Measurements from ENCODE around the gene RTTN.
"Not testable (repeated sequence)": the region's sequence is repeated elsewhere in the genome, so short reads cannot be mapped to it uniquely, and the experiment has no call there.

RTTN gene

GRCh38 chr18:70205421-70206397 is at the start of gene RTTN:
RTTN (minus strand) TSS chr18:70205687; CDS start chr18:70205658, 29 bp downstream.
- TF ChIP-seq, protein P1, sequence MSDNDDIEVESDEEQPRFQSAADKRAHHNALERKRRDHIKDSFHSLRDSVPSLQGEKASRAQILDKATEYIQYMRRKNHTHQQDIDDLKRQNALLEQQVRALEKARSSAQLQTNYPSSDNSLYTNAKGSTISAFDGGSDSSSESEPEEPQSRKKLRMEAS (IDR thresholded peaks at IDR 0.05; ENCODE audit: low read depth, low read length) = peak; percentile 43; the same call in 1 of the 2 replicates
- TF ChIP-seq, protein P2, sequence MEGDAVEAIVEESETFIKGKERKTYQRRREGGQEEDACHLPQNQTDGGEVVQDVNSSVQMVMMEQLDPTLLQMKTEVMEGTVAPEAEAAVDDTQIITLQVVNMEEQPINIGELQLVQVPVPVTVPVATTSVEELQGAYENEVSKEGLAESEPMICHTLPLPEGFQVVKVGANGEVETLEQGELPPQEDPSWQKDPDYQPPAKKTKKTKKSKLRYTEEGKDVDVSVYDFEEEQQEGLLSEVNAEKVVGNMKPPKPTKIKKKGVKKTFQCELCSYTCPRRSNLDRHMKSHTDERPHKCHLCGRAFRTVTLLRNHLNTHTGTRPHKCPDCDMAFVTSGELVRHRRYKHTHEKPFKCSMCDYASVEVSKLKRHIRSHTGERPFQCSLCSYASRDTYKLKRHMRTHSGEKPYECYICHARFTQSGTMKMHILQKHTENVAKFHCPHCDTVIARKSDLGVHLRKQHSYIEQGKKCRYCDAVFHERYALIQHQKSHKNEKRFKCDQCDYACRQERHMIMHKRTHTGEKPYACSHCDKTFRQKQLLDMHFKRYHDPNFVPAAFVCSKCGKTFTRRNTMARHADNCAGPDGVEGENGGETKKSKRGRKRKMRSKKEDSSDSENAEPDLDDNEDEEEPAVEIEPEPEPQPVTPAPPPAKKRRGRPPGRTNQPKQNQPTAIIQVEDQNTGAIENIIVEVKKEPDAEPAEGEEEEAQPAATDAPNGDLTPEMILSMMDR (IDR thresholded peaks at IDR 0.05; ENCODE audit: low read depth, low read length) = no peak
- TF ChIP-seq POLR2A (IDR thresholded peaks at IDR 0.05; ENCODE audit: extremely low read depth, insufficient read length) = peak; percentile 23
- TF ChIP-seq MYC (IDR thresholded peaks at IDR 0.05; ENCODE audit: low read depth, low read length) = peak; percentile 7; the same call in 1 of the 2 replicates
- peak within 1 kb of the TSS; percentile 97 for H3K4me3 ChIP-seq (ENCODE audit: low read depth, low read length)
- peak; percentile 96 for DNase-seq (ENCODE audit: low read depth)

GRCh38 chr18:70250781-70251180 is 45.3 kb upstream of the RTTN start:
- DNase-seq (ENCODE audit: low read depth) = no peak
- no peak overlapping the region for H3K4me3 ChIP-seq (ENCODE audit: low read depth, low read length)
- no peak for TF ChIP-seq MYC (IDR thresholded peaks at IDR 0.05; ENCODE audit: low read depth, low read length)
- TF ChIP-seq, protein P2 (IDR thresholded peaks at IDR 0.05; ENCODE audit: low read depth, low read length) = no peak
- no peak for TF ChIP-seq POLR2A (IDR thresholded peaks at IDR 0.05; ENCODE audit: extremely low read depth, insufficient read length)
- TF ChIP-seq, protein P1 (IDR thresholded peaks at IDR 0.05; ENCODE audit: low read depth, low read length) = no peak

- H3K4me3 ChIP-seq (ENCODE audit: low read depth, low read length); DNase-seq (ENCODE audit: low read depth): not testable (repeated sequence)
Measured at GRCh38 chr18:70249861-70250260, 44.4 kb upstream of the RTTN start.

DNA sequence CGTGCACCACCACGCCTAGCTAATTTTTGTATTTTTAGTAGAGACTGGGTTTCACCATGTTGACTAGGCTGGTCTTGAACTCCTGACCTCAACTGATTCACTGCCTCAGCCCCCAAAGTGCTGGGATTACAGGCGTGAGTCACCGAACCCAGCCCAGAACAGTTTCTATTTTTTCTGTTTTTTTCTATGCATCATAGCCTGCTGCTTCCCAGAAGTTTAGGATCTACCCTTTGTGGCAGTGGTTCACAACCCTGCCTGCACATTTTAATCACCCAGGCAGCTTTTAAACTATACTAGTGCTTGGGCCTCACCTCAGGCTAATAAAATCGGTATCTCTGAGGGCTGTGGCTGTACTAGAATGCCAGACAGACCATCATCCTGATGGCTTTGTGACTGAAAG is 43.6 kb upstream of the RTTN start:
- no peak for DNase-seq (ENCODE audit: low read depth)
- H3K4me3 ChIP-seq (ENCODE audit: low read depth, low read length) = no peak overlapping the region
- TF ChIP-seq, protein P2 (IDR thresholded peaks at IDR 0.05; ENCODE audit: low read depth, low read length) = no peak
- TF ChIP-seq POLR2A (IDR thresholded peaks at IDR 0.05; ENCODE audit: extremely low read depth, insufficient read length) (no peak), MYC (IDR thresholded peaks at IDR 0.05; ENCODE audit: low read depth, low read length) (no peak)
- TF ChIP-seq, protein P1 (IDR thresholded peaks at IDR 0.05; ENCODE audit: low read depth, low read length) = no peak

GRCh38 chr18:70246061-70246466 is 40.6 kb upstream of the RTTN start:
- TF ChIP-seq POLR2A (IDR thresholded peaks at IDR 0.05; ENCODE audit: extremely low read depth, insufficient read length) = no peak
- TF ChIP-seq, protein P2 (IDR thresholded peaks at IDR 0.05; ENCODE audit: low read depth, low read length) = no peak
- TF ChIP-seq, protein P1 (IDR thresholded peaks at IDR 0.05; ENCODE audit: low read depth, low read length) = no peak
- TF ChIP-seq MYC (IDR thresholded peaks at IDR 0.05; ENCODE audit: low read depth, low read length) = no peak
- DNase-seq (ENCODE audit: low read depth) = no peak
- H3K4me3 ChIP-seq (ENCODE audit: low read depth, low read length) = no peak overlapping the region

- no peak for DNase-seq (ENCODE audit: low read depth)
- H3K4me3 ChIP-seq (ENCODE audit: low read depth, low read length) = no peak overlapping the region
- no peak for TF ChIP-seq MYC (IDR thresholded peaks at IDR 0.05; ENCODE audit: low read depth, low read length)
- no peak for TF ChIP-seq POLR2A (IDR thresholded peaks at IDR 0.05; ENCODE audit: extremely low read depth, insufficient read length)
- TF ChIP-seq, protein P2 (IDR thresholded peaks at IDR 0.05; ENCODE audit: low read depth, low read length) = no peak
- TF ChIP-seq, protein P1 (IDR thresholded peaks at IDR 0.05; ENCODE audit: low read depth, low read length) = no peak
Measured at GRCh38 chr18:70243131-70243929, 37.8 kb upstream of the RTTN start.

- not testable (repeated sequence) for H3K4me3 ChIP-seq (ENCODE audit: low read depth, low read length); DNase-seq (ENCODE audit: low read depth)
Measured at GRCh38 chr18:70236921-70237320, 31.4 kb upstream of the RTTN start.
